ENCODE measurements around the gene GRIN3B. TPM values are rescaled to one million over a fixed set of nuclear protein-coding genes. Genes with fewer than 3 reads are reported as not detected.

The GRIN3B gene
- total and polyA plus RNA-seq, 9 of the 15 experiments (the other 6 are each of a cell fraction or from before 2014, with no cell fraction given), result 0.06 to 0.95 (median 0.19) TPM; not detected in 6

- TF ChIP-seq, protein P1, sequence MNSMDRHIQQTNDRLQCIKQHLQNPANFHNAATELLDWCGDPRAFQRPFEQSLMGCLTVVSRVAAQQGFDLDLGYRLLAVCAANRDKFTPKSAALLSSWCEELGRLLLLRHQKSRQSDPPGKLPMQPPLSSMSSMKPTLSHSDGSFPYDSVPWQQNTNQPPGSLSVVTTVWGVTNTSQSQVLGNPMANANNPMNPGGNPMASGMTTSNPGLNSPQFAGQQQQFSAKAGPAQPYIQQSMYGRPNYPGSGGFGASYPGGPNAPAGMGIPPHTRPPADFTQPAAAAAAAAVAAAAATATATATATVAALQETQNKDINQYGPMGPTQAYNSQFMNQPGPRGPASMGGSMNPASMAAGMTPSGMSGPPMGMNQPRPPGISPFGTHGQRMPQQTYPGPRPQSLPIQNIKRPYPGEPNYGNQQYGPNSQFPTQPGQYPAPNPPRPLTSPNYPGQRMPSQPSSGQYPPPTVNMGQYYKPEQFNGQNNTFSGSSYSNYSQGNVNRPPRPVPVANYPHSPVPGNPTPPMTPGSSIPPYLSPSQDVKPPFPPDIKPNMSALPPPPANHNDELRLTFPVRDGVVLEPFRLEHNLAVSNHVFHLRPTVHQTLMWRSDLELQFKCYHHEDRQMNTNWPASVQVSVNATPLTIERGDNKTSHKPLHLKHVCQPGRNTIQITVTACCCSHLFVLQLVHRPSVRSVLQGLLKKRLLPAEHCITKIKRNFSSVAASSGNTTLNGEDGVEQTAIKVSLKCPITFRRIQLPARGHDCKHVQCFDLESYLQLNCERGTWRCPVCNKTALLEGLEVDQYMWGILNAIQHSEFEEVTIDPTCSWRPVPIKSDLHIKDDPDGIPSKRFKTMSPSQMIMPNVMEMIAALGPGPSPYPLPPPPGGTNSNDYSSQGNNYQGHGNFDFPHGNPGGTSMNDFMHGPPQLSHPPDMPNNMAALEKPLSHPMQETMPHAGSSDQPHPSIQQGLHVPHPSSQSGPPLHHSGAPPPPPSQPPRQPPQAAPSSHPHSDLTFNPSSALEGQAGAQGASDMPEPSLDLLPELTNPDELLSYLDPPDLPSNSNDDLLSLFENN (IDR thresholded peaks at IDR 0.05; ENCODE audit: low read depth in 2 of 2, low read length in 2 of 2), result no peak
- TF ChIP-seq ZZZ3 (IDR thresholded peaks at IDR 0.05) (no peak), E2F1 (CRISPR knock-in tag; IDR thresholded peaks at IDR 0.05) (no peak), SLC30A9 (CRISPR knock-in tag; IDR thresholded peaks at IDR 0.05) (no peak), DMBX1 (CRISPR knock-in tag; IDR thresholded peaks at IDR 0.05; ENCODE audit: borderline replicate concordance) (no peak), STAT6 (CRISPR knock-in tag; IDR thresholded peaks at IDR 0.05) (no peak), CHD4 (IDR thresholded peaks at IDR 0.05; ENCODE audit: insufficient read depth, insufficient replicate concordance, low read depth, low read length, poor library complexity, severe bottlenecking) (peak; percentile 50), RBM22 (IDR thresholded peaks at IDR 0.05; ENCODE audit: low read depth, low read length, poor library complexity, severe bottlenecking) (peak; percentile 60), NCOR1 (IDR thresholded peaks at IDR 0.05) (no peak), ZNF561 (CRISPR knock-in tag; conservative IDR thresholded peaks at IDR 0.05) (no peak), FOXM1 (IDR thresholded peaks at IDR 0.05; ENCODE audit: low read depth) (no peak), FOXM1 (CRISPR knock-in tag; IDR thresholded peaks at IDR 0.05; ENCODE audit: low read depth) (no peak), ZBTB12 (CRISPR knock-in tag; IDR thresholded peaks at IDR 0.05) (no peak), ZNF134 (CRISPR knock-in tag; conservative IDR thresholded peaks at IDR 0.05) (no peak), ZNF174 (CRISPR knock-in tag; IDR thresholded peaks at IDR 0.05) (no peak), NR2C2 (CRISPR knock-in tag; IDR thresholded peaks at IDR 0.05) (no peak), NR2C2 (tag; IDR thresholded peaks at IDR 0.05) (no peak)
- TF ChIP-seq, protein P2, sequence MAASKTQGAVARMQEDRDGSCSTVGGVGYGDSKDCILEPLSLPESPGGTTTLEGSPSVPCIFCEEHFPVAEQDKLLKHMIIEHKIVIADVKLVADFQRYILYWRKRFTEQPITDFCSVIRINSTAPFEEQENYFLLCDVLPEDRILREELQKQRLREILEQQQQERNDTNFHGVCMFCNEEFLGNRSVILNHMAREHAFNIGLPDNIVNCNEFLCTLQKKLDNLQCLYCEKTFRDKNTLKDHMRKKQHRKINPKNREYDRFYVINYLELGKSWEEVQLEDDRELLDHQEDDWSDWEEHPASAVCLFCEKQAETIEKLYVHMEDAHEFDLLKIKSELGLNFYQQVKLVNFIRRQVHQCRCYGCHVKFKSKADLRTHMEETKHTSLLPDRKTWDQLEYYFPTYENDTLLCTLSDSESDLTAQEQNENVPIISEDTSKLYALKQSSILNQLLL (CRISPR knock-in tag; IDR thresholded peaks at IDR 0.05; ENCODE audit: borderline replicate concordance), result no peak
Observed at GRCh38 chr19:966485-967088, 33.6 kb upstream of the GRIN3B start (continued).

Data from K562 (cell line).